Measurements from ENCODE around the gene CARNS1. TPM values are rescaled to one million over a fixed set of nuclear protein-coding genes. Genes with fewer than 3 reads are reported as not detected.
A peak's percentile ranks its signal among the peaks of the same experiment; 100 is the strongest.

CARNS1 gene
- total and polyA plus RNA-seq, 8 donors, result 0.39 to 2.2 (median 0.90) TPM

DNA sequence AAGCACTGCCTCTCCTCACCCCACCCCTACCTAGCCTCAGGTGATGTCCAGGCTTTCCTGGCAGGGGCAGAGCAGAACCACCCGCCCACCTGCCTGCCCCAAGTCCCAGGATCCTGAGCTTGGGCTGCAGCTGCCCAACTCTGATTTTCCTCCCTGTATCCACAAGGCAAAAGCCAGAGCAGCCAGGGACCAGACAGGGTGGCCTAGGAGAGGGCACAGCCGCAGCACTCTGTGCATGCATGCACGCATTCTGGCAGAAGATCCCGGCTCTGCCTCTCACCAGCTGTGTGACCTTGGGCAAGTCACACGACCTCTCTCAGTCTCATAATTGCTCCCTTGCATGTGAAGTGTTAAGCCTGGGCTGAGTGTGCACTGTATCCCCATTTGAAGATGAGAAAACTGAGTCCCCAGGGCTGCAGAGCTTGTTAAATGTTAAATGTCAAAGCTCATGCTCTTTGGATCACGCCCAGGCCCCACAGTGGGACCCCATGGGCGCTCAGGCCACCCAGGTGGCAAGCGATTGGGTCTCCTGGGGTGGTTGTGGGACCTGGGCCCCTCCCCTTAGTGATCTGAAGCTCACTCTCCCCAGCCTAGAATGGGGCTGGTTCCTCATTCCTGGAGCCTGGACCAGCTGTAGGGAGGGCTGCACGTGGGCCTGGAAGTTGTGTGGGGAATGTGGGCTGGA, 2.8 kb upstream of the CARNS1 start:
- FAIRE-seq (no peak), ATAC-seq (no peak), DNase-seq (peak in 1 of 6 donors; percentile 68)
- Histone ChIP-seq H3K27me3 (no peaks in the 10 kb centered on the region), H3K36me3 (no peaks in the 10 kb centered on the region), H3K4me3 (no peak overlapping the region), H3K4me1 (peaks cover 0 to 2% (median 0%) of the 10 kb centered on the region in 3 donors), H3K9me3 (no peaks in the 10 kb centered on the region), H3K27ac (no peak overlapping the region)
- TF ChIP-seq, protein P1, sequence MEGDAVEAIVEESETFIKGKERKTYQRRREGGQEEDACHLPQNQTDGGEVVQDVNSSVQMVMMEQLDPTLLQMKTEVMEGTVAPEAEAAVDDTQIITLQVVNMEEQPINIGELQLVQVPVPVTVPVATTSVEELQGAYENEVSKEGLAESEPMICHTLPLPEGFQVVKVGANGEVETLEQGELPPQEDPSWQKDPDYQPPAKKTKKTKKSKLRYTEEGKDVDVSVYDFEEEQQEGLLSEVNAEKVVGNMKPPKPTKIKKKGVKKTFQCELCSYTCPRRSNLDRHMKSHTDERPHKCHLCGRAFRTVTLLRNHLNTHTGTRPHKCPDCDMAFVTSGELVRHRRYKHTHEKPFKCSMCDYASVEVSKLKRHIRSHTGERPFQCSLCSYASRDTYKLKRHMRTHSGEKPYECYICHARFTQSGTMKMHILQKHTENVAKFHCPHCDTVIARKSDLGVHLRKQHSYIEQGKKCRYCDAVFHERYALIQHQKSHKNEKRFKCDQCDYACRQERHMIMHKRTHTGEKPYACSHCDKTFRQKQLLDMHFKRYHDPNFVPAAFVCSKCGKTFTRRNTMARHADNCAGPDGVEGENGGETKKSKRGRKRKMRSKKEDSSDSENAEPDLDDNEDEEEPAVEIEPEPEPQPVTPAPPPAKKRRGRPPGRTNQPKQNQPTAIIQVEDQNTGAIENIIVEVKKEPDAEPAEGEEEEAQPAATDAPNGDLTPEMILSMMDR (IDR thresholded peaks at IDR 0.05), result no peak
- WGBS, 2 donors, result 33 to 43% methylated on average over 9 of the region's 9 CpGs
- intact Hi-C loops (cut with DNase I), result loop anchor here in 1 of 3 donors (10.0 kb wide), 1 partner anchor 92 kb away; the partner anchor contains the start of genes CDK2AP2 and PITPNM1

DNA sequence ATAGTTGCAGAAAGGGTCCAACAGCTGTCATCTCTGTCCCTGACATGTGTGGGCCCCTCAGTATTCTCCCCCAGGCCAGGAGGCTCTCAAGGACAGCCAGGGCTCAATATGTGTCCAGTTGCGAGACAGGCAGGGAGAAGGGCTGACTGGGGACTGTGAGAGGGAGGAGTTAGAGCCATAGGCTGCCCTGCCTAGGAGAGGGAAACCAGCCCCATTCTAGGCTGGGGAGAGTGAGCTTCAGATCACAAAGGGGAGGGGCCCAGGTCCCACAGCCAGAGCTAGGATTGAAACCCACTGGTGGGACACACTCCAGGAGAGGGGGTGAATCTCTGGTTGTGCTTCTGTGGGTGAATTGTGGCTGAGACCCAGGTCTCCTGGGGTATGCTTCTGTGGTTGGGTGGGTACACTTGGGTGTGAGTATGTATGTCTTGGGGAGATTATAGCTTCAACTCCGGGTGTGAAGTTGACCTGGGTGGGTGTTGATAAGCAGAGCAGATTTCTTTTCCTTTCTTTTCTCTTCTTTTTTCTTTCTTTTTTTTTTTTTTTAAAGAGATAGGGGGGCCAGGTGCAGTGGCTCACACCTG, 2.1 kb upstream of the CARNS1 start:
- no peaks in the 10 kb centered on the region for H3K36me3 ChIP-seq
- ATAC-seq, result no peak
- H3K9me3 ChIP-seq, result no peaks in the 10 kb centered on the region
- no peak for FAIRE-seq
- no peak overlapping the region for H3K4me3 ChIP-seq
- DNase-seq, result no peak
- 36 to 39% methylated on average over 2 of the region's 2 CpGs for WGBS, 2 donors
- intact Hi-C loops (cut with DNase I), result loop anchor here in 1 of 3 donors (10.0 kb wide), 1 partner anchor 91 kb away; the partner anchor contains the start of genes CDK2AP2 and PITPNM1
- no peaks in the 10 kb centered on the region for H3K27me3 ChIP-seq
- peaks cover 0 to 2% (median 0%) of the 10 kb centered on the region in 3 donors for H3K4me1 ChIP-seq
- TF ChIP-seq, protein P1 (IDR thresholded peaks at IDR 0.05), result no peak
- H3K27ac ChIP-seq, result no peak overlapping the region

DNA sequence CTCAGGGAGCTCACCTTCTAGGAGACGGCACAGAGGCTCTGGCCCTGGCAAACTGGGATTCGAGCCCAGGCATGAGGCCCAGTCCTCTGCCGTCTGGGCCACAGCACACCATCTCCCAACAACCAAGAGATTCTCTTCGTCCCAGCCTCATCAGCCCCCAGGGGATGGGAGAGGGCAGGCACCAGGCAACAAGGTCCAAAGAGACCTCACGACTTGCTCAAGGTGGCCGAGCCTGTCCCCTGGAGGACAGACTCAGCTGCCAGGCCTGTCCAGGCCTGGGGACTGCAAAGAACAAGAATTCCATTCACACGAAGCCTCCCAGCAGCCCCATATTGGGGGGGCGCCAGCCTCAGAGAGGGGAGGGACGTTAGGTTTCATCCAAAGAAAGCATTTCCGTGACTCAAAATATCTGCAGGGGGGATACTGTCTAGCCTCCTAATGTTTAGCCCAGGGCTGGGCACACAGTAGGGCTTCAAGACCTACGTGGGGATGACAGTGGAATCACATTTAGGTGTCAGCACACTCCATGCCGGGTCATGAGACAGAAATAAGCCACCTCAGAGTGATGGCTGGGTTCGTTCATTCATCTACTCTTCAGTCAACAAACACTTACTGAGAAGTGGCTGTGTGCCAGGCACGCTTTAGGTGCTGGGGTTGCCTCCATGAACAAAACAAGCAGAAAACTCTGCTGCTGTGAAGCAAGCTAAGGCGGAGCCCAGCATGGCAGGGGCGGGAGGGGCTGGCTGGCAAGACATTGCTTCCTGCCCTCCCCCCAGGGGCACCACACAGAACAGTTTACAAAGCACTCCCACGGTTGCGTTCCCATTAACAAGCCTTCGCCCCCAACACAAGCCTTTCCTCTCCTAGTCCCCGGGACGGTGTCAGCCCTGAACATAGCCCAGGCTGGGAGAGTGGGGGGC, 1.2 kb downstream of the CARNS1 start:
- Histone ChIP-seq H3K4me3 (no peak overlapping the region), H3K4me1 (peaks cover 0 to 14% (median 13%) of the 10 kb centered on the region in 3 donors)

DNA sequence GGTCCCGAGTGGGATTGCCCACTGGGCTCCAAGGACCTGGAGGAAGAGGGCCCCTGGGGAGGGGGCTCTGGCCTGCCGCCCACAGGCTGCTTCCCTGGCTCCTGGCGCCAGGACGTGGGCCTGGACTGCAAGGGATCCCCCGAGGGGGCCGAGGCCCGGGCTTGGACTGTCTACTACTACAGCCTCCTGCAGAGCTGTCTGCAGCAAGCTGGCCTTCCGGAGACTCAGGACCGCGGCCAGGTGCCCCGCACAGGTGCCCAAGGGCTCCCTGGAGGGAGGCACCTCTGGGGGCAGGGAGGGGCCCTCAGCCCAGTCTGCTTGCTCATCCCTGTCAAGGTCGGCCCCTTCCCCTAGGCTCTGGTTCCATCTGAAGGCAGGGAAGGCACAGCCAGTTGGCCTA, 1.9 kb downstream of the CARNS1 start:
- TF ChIP-seq, protein P1 (IDR thresholded peaks at IDR 0.05), result no peak
- ATAC-seq (no peak), DNase-seq (peak in 2 of 6 donors; percentile 63 to 85), FAIRE-seq (no peak)
- intact Hi-C loops (cut with DNase I), result loop anchor here in 1 of 3 donors (10.0 kb wide), 1 partner anchor 87 kb away; the partner anchor contains the start of genes CDK2AP2 and PITPNM1
- peaks cover 0 to 14% (median 13%) of the 10 kb centered on the region in 3 donors for H3K4me1 ChIP-seq
- no peaks in the 10 kb centered on the region for H3K9me3 ChIP-seq
- H3K27me3 ChIP-seq, result no peaks in the 10 kb centered on the region
- no peak overlapping the region for H3K4me3 ChIP-seq
- H3K36me3 ChIP-seq, result no peaks in the 10 kb centered on the region
- 85 to 88% methylated on average over 11 to 12 of the region's 12 CpGs for WGBS, 2 donors
- no peak overlapping the region for H3K27ac ChIP-seq

More for the DNA sequence above, 1.2 kb downstream of the CARNS1 start:
- Histone ChIP-seq H3K9me3 (no peaks in the 10 kb centered on the region), H3K36me3 (no peaks in the 10 kb centered on the region), H3K27me3 (no peaks in the 10 kb centered on the region), H3K27ac (no peak overlapping the region)
- intact Hi-C loops (cut with DNase I), result loop anchor here in 1 of 3 donors (10.0 kb wide), 1 partner anchor 88 kb away; the partner anchor contains the start of genes CDK2AP2 and PITPNM1
- peak in 2 of 6 donors; percentile 68 to 74 for DNase-seq
- FAIRE-seq, result no peak
- 61 to 64% methylated on average over 19 to 21 of the region's 21 CpGs for WGBS, 2 donors
- TF ChIP-seq, protein P1 (IDR thresholded peaks at IDR 0.05), result no peak
- no peak for ATAC-seq

Measured in pancreas (tissue), 10 donors.